CD4-positive, alpha-beta T cell treated with Interleukin-2 at 100 ng/mL for 4 hours (primary cell): Measurements from ENCODE around the gene C11orf68.
"Not testable (repeated sequence)": the region's sequence is repeated elsewhere in the genome, so short reads cannot be mapped to it uniquely, and the experiment has no call there.

Experiments
- DNase-seq: peaks from one replicate; pipeline ENCODE4 v3.0.0-alpha.2; 2020; ENCODE audit warnings: low spot score

The C11orf68 gene

GRCh38 chr11:65912845-65913244, 6.0 kb downstream of the C11orf68 start:
- no peak for DNase-seq

GRCh38 chr11:65911682-65912568, 6.9 kb downstream of the C11orf68 start:
- no peak for DNase-seq

- DNase-seq: no peak
Measured at GRCh38 chr11:65907878-65908277, 11.0 kb downstream of the C11orf68 start.

GRCh38 chr11:65906602-65907001, 12.3 kb downstream of the C11orf68 start:
- DNase-seq: no peak

- DNase-seq: no peak
Measured at GRCh38 chr11:65903715-65904114, 15.1 kb downstream of the C11orf68 start.

GRCh38 chr11:65903068-65903481, 15.8 kb downstream of the C11orf68 start:
- no peak for DNase-seq

GRCh38 chr11:65900899-65901180, 18.0 kb downstream of the C11orf68 start:
- DNase-seq: no peak

- peak; percentile 95 for DNase-seq
Measured at GRCh38 chr11:65900125-65900898, 18.6 kb downstream of the C11orf68 start, which contains the start of gene FOSL1. Gene FOSL1, minus strand, starts transcription at chr11:65900388. Its CDS starts 49 bp downstream, at chr11:65900339.

- DNase-seq: peak; percentile 61
Measured at GRCh38 chr11:65899356-65900124, 19.3 kb downstream of the C11orf68 start.

GRCh38 chr11:65898656-65899355, 20.1 kb downstream of the C11orf68 start:
- no peak for DNase-seq

- DNase-seq: no peak
Measured at GRCh38 chr11:65897020-65897471, 21.8 kb downstream of the C11orf68 start.

GRCh38 chr11:65896034-65896999, 22.5 kb downstream of the C11orf68 start:
- no peak for DNase-seq

GRCh38 chr11:65895482-65895981, 23.3 kb downstream of the C11orf68 start:
- no peak for DNase-seq

- DNase-seq: no peak
Measured at GRCh38 chr11:65894034-65894591, 24.7 kb downstream of the C11orf68 start.

- no peak for DNase-seq
Measured at GRCh38 chr11:65892661-65893317, 26.1 kb downstream of the C11orf68 start.

- DNase-seq: not testable (repeated sequence)
Measured at GRCh38 chr11:65892137-65892540, 26.7 kb downstream of the C11orf68 start.

GRCh38 chr11:65891219-65892136, 27.4 kb downstream of the C11orf68 start:
- no peak for DNase-seq
